ENCODE measurements around the gene CSE1L.
"Not testable (repeated sequence)": the region's sequence is repeated elsewhere in the genome, so short reads cannot be mapped to it uniquely, and the experiment has no call there.

CSE1L gene

GRCh38 chr20:49024220-49024619 is 21.9 kb upstream of the CSE1L start:
- no peak for TF ChIP-seq CTCF (IDR thresholded peaks at IDR 0.05; ENCODE audit: extremely low read depth, missing control alignments)
- no peak for DNase-seq (ENCODE audit: low spot score)

GRCh38 chr20:49028177-49028576 is 17.9 kb upstream of the CSE1L start:
- not testable (repeated sequence) for DNase-seq (ENCODE audit: low spot score)

GRCh38 chr20:49028684-49029083 is 17.4 kb upstream of the CSE1L start:
- no peak for DNase-seq (ENCODE audit: low spot score)
- TF ChIP-seq CTCF (IDR thresholded peaks at IDR 0.05; ENCODE audit: extremely low read depth, missing control alignments) = no peak

GRCh38 chr20:49029203-49029602 is 16.9 kb upstream of the CSE1L start:
- no peak for DNase-seq (ENCODE audit: low spot score)
- no peak for TF ChIP-seq CTCF (IDR thresholded peaks at IDR 0.05; ENCODE audit: extremely low read depth, missing control alignments)

GRCh38 chr20:49030954-49031619 is 15.0 kb upstream of the CSE1L start:
- TF ChIP-seq CTCF (IDR thresholded peaks at IDR 0.05; ENCODE audit: extremely low read depth, missing control alignments) = no peak
- no peak for DNase-seq (ENCODE audit: low spot score)

GRCh38 chr20:49032455-49032854 is 13.7 kb upstream of the CSE1L start:
- no peak for TF ChIP-seq CTCF (IDR thresholded peaks at IDR 0.05; ENCODE audit: extremely low read depth, missing control alignments)
- DNase-seq (ENCODE audit: low spot score) = no peak

GRCh38 chr20:49034070-49034732 is 11.9 kb upstream of the CSE1L start:
- TF ChIP-seq CTCF (IDR thresholded peaks at IDR 0.05; ENCODE audit: extremely low read depth, missing control alignments) = no peak
- no peak for DNase-seq (ENCODE audit: low spot score)

- no peak for DNase-seq (ENCODE audit: low spot score)
These were observed 8.1 kb upstream of the CSE1L start for GRCh38 chr20:49037962-49038387.

More at GRCh38 chr20:49037962-49038387, 8.1 kb upstream of the CSE1L start:
- TF ChIP-seq CTCF (IDR thresholded peaks at IDR 0.05; ENCODE audit: extremely low read depth, missing control alignments) = no peak
